ENCODE measurements around the gene STUM. TPM values are rescaled to one million over a fixed set of nuclear protein-coding genes. Genes with fewer than 3 reads are reported as not detected.

The STUM gene
- total and polyA plus RNA-seq, 2 of the 8 experiments (the other 6 are each of a cell fraction or from before 2014, with no cell fraction given) = 0.76 to 1.2 TPM

DNA sequence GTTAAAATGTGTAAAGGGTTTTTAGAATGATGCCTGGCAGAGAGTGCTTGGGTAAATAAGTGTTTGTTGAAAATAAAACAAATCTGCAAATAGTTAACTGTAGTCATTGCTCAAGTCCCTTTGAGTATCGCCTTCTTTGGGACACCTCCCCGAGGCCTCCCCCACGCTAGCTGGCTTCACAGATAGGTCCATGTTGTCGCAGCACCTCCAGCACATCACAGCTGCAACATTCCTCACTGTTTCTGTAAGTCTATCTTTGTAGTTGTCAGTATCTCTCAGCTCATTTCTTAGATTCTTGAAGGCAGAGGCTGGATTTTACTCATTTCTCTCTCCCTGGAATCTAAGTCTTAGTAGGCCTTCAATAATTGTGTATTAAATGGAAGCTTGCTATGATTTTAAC, 1.6 kb upstream of the STUM start:
- Histone ChIP-seq H3K14ac (ENCODE audit: insufficient read length) (no peak overlapping the region), H3K4ac (replicated peaks; ENCODE audit: insufficient read length, low read depth, low read length) (no peak overlapping the region), H3K23me2 (ENCODE audit: low read depth, low read length) (peaks cover 9% of the 10 kb centered on the region; the same call in 1 of the 2 replicates), H3K4me1 (replicated peaks in 1 of 4; ENCODE audit: control insufficient read depth in 3 of 4, insufficient read depth in 4 of 4, low read length in 3 of 4) (peaks cover 3 to 24% (median 14%) of the 10 kb centered on the region in 4 experiments), H3K9me3 (ENCODE audit: insufficient read depth in 2 of 2, low read depth in 1 of 2, low read length in 1 of 2) (no peaks in the 10 kb centered on the region), H3K18ac (ENCODE audit: extremely low read depth, low read length) (no peak overlapping the region), H2BK120ac (replicated peaks; ENCODE audit: low read depth, low read length) (no peak overlapping the region), H3K27me3 (replicated peaks in 1 of 4; ENCODE audit: control insufficient read depth in 3 of 4, extremely low read depth in 1 of 4, insufficient read depth in 3 of 4, low read length in 3 of 4) (peaks cover 10 to 50% (median 46%) of the 10 kb centered on the region in 4 experiments), H4K20me1 (replicated peaks in 1 of 2; ENCODE audit: control insufficient read depth in 1 of 2, insufficient read depth in 2 of 2, low read length in 2 of 2) (peaks cover 0 to 6% of the 10 kb centered on the region in 2 experiments), H3K4me2 (ENCODE audit: insufficient read depth in 1 of 2, low read depth in 2 of 2, low read length in 2 of 2) (no peak overlapping the region), H3K56ac (replicated peaks; ENCODE audit: insufficient read length, low read depth, low read length) (no peak overlapping the region), H4K8ac (ENCODE audit: extremely low read depth, insufficient read depth, low read length) (no peak overlapping the region), H3K4me3 (ENCODE audit: extremely low read depth in 1 of 4, insufficient read depth in 2 of 4, low read depth in 3 of 4, low read length in 4 of 4) (no peak overlapping the region), H3K79me2 (ENCODE audit: control insufficient read depth in 1 of 2, insufficient read depth in 2 of 2, low read length in 2 of 2) (no peaks in the 10 kb centered on the region), H3K79me1 (ENCODE audit: low read depth, low read length) (no peaks in the 10 kb centered on the region), H2AFZ (ENCODE audit: low read length) (no peak overlapping the region), H2BK20ac (ENCODE audit: low read length) (no peak overlapping the region), H4K5ac (ENCODE audit: insufficient read length, low read depth, low read length) (no peak overlapping the region), H3K36me3 (ENCODE audit: control insufficient read depth in 2 of 4, insufficient read depth in 4 of 4, low read length in 3 of 4) (no peaks in the 10 kb centered on the region), H2AK5ac (ENCODE audit: low read depth, low read length) (no peak overlapping the region), H2BK12ac (ENCODE audit: low read depth, low read length) (no peak overlapping the region), H3K27ac (ENCODE audit: low read depth, low read length) (no peak overlapping the region), H2BK5ac (ENCODE audit: low read depth, low read length) (no peak overlapping the region), H4K91ac (replicated peaks; ENCODE audit: insufficient read length, low read length) (no peak overlapping the region), H2BK15ac (ENCODE audit: low read length) (no peak overlapping the region), H3K9ac (replicated peaks in 1 of 4; ENCODE audit: extremely low read depth in 1 of 4, low read depth in 3 of 4, low read length in 3 of 4) (no peak overlapping the region), H3K23ac (ENCODE audit: insufficient read length) (no peak overlapping the region)
- no peak for TF ChIP-seq TAF1 (IDR thresholded peaks at IDR 0.05; ENCODE audit: low read depth, low read length)
- TF ChIP-seq CBX8 (IDR thresholded peaks at IDR 0.05; ENCODE audit: borderline replicate concordance, low read depth, low read length) = no peak
- no peak for TF ChIP-seq RXRA (IDR thresholded peaks at IDR 0.05; ENCODE audit: insufficient read depth, low read depth, low read length)
- TF ChIP-seq HDAC2 (IDR thresholded peaks at IDR 0.05; ENCODE audit: borderline replicate concordance in 1 of 2, low read depth in 2 of 2, low read length in 2 of 2) = no peak
- 91% methylated on average over 4 of the region's 4 CpGs; no CpG with 5 or more reads in 1 of the 2 experiments for WGBS, 2 experiments (ENCODE audit: extremely low coverage in 1 of 2, insufficient coverage in 1 of 2, insufficient read length in 1 of 2, insufficient replicate concordance in 2 of 2, low coverage in 1 of 2, low lambda C conversion rate in 2 of 2, missing lambda C conversion rate in 1 of 2)
- no peak for DNase-seq (ENCODE audit: low read depth in 1 of 2, low spot score in 2 of 2)
- CTCF ChIA-PET (ENCODE audit: partially characterized antibody) = interaction anchor here (0.6 to 6.7 kb wide), 22 partner anchors 12 to 280 kb away, joined by 3 to 71 read pairs (median 4); partner anchors contain the start of gene PARP1
- FAIRE-seq = no peak
- POLR2A ChIA-PET (ENCODE audit: partially characterized antibody) = interaction anchor here (0.9 to 1.6 kb wide), 2 partner anchors 139 to 142 kb away, joined by 3 to 4 read pairs; partner anchors contain the start of gene PARP1

Data from H1 (cell line).